PFSK-1 (cell line): ENCODE data around the gene GPN2.

Experiments
- POLR2AphosphoS5 ChIP-seq: IDR thresholded peaks from 2 replicates; pipeline ENCODE4 v1.6.1; 2012; ENCODE audit warnings: low read depth, mild to moderate bottlenecking, control low read depth, low read length, moderate library complexity
- REST ChIP-seq, 2 experiments: IDR thresholded peaks; 2 replicates each; pipeline versions ENCODE4 v1.6.1 to v1.8.0; 2011 to 2012; ENCODE audit warnings: low read depth in 2 of 2, low read length in 2 of 2, control low read depth in 1 of 2, inconsistent platforms in 1 of 2, mild to moderate bottlenecking in 1 of 2, moderate library complexity in 1 of 2; ENCODE audit not compliant: insufficient read depth in 1 of 2

GRCh38 chr1:26863685-26864077, 26.4 kb downstream of the GPN2 start:
- no peak for TF ChIP-seq POLR2AphosphoS5
- no peak for TF ChIP-seq REST (IDR thresholded peaks at IDR 0.05; ENCODE audit: insufficient read depth in 1 of 2, low read depth in 2 of 2, low read length in 2 of 2)
